MG63 (cell line): ENCODE measurements around the gene ATP6V1B1. TPM values are rescaled to one million over a fixed set of nuclear protein-coding genes. Genes with fewer than 3 reads are reported as not detected.

Source experiments
- DNase-seq: peaks from one replicate; pipeline ENCODE4 v3.0.0-alpha.2; 2020
- H3K27me3 ChIP-seq: fragments of 250-450 bp; sonication (Bioruptor Pico); 2 replicates; pipeline ENCODE4 v1.5.1; 2020; ENCODE audit warnings: mild to moderate bottlenecking, moderate library complexity
- H3K36me3 ChIP-seq: fragments of 250-450 bp; sonication (Bioruptor Pico); 2 replicates; pipeline ENCODE4 v1.5.1; 2020; ENCODE audit warnings: mild to moderate bottlenecking, moderate library complexity
- H3K4me3 ChIP-seq: fragments of 250-450 bp; sonication (Bioruptor Pico); 2 replicates; pipeline ENCODE4 v1.5.1; 2020; ENCODE audit warnings: mild to moderate bottlenecking, moderate library complexity
- H3K9me3 ChIP-seq: fragments of 250-450 bp; sonication (Bioruptor Pico); 2 replicates; pipeline ENCODE4 v1.5.1; 2020; ENCODE audit warnings: mild to moderate bottlenecking, moderate library complexity
- total RNA-seq: library from RNA; depleted of rRNA; stranded (reverse); fragments of >200 nt; shearing (Covaris generic); gene quantifications from 2 replicates; pipeline ENCODE4 v1.2.3, GENCODE V29; 2014; ENCODE audit warnings: low replicate concordance

Gene ATP6V1B1
- total RNA-seq, 1 experiment from 2014 or later = not detected

DNA sequence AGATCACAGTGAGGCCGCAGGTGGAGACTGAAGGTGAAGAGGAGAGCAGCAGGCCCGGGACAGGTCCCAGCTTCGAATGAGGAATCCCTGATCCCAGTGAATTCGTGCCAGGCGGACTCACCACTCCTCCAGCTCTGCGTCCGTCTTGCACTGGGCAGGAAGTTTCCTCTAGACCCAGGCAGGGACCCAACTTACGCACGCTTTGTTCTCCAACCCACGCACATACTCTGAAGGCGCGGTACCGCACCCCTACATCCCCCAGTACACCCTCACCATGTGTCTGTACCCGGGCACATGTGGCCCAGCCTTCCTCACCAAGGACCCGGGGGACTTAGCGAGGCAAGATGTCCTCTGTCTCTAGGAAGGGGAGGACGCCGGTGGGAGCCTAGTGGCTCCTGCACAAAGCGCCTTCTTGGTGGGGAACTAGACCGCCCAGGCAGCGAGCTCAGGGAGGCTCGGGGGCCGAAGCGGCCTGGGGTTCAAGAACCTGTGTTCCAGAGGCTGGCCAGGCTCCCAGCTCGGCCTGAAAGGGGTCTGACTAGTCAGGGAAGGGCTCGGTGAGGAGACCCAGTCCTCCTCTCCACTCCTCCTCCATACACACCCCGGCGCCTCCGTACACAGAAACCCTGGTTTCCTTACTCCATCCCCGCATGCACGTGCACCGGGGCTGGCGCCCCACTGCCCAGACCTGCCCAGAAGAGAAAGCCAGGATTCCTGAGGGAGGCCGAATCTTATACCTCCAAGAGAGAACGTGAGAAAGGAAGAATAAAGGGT, 38.3 kb upstream of the ATP6V1B1 start:
- DNase-seq = no peak
- H3K36me3 ChIP-seq = no peaks in the 10 kb centered on the region
- no peak overlapping the region for H3K4me3 ChIP-seq

DNA sequence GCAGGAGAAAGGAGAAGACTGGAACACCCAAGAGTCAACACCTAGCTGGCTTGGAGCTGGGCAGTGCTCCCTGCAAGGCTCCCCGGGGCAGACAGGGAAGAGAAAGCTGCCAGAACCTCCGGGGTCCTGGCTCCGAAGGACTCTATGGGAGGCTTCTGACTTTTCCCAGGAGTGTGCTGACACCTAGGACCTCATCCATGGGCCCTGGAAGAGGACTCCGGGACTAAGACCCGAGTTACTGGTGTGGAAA, 37.8 kb upstream of the ATP6V1B1 start:
- H3K27me3 ChIP-seq = no peaks in the 10 kb centered on the region
- H3K36me3 ChIP-seq = no peaks in the 10 kb centered on the region
- DNase-seq = no peak
- H3K4me3 ChIP-seq = no peak overlapping the region
- H3K9me3 ChIP-seq = no peaks in the 10 kb centered on the region

More for the DNA sequence above, 38.3 kb upstream of the ATP6V1B1 start:
- no peaks in the 10 kb centered on the region for H3K27me3 ChIP-seq
- H3K9me3 ChIP-seq = no peaks in the 10 kb centered on the region

DNA sequence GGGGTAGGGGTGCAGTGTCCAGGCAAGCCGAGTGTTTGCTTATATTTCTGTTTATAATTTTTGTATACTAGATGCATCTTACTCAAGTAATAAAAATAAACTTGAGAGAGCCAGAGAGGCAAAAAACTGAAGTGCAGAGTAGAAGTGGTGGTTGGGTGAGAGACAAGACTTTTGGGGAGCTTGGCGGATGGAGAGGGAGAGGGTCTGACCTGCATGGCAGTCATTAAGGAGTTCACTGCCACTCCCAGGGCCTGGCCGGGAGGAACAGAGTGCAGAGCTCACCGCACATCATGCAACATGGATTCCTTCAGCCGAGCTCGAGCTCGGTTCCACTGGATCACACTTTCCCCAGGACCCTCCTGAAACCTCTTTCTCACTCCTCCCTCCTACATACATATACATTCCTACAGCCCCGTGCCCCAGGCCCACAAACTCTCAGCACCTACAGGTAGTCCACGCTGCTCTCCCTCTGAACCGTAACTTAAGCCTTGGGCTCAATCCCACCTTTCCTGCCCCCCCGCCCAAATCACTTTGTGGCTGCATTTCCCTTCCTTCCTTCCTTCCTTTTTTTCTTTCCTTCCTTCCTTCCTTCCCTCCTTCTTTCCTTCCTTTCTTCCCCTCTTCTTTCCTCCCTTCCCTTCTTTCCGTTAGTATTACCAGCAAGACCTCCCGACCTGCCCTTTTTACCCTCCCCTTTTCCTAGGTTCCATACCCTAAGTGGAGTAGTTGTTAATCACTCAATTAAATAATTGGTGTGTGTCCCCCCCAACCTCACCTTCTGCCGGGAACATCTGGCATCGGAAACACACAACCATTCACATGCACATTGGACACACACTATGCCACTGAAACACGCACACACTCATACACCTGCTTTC, 37.1 kb upstream of the ATP6V1B1 start:
- no peaks in the 10 kb centered on the region for H3K27me3 ChIP-seq
- no peaks in the 10 kb centered on the region; the same call in 1 of the 2 replicates for H3K36me3 ChIP-seq
- H3K4me3 ChIP-seq = no peak overlapping the region
- DNase-seq = no peak
- H3K9me3 ChIP-seq = no peaks in the 10 kb centered on the region

GRCh38 chr2:70901227-70902066, 34.3 kb upstream of the ATP6V1B1 start:
- H3K36me3 ChIP-seq = no peaks in the 10 kb centered on the region; the same call in 1 of the 2 replicates
- H3K27me3 ChIP-seq = no peaks in the 10 kb centered on the region
- DNase-seq = peak; percentile 56
- peak overlapping the region; percentile 63 for H3K4me3 ChIP-seq
- H3K9me3 ChIP-seq = no peaks in the 10 kb centered on the region

GRCh38 chr2:70902067-70902442, 33.6 kb upstream of the ATP6V1B1 start:
- no peaks in the 10 kb centered on the region for H3K27me3 ChIP-seq
- DNase-seq = no peak
- no peaks in the 10 kb centered on the region; the same call in 1 of the 2 replicates for H3K36me3 ChIP-seq
- H3K9me3 ChIP-seq = no peaks in the 10 kb centered on the region
- H3K4me3 ChIP-seq = peak overlapping the region; percentile 63

DNA sequence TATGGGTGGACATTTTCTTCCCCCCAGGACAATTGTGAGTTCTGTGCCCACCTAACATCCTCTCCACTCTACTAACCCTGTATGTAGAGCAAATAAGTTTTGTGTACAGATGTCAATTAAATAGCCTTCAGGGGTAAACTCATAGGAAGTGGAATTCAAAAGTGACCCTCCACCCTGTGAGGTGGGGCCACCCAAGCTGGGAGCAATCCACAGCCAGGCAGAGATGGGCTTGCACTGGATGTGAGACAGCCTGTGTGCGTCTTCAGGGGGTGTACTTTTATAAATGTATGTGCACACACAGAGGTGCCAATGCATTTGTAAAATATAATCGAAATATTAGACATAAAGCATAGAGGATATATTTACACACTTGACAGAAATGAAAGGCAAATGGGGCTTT, 33.1 kb upstream of the ATP6V1B1 start:
- no peaks in the 10 kb centered on the region for H3K9me3 ChIP-seq
- H3K27me3 ChIP-seq = no peaks in the 10 kb centered on the region
- no peak overlapping the region for H3K4me3 ChIP-seq
- no peaks in the 10 kb centered on the region; the same call in 1 of the 2 replicates for H3K36me3 ChIP-seq
- DNase-seq = no peak

DNA sequence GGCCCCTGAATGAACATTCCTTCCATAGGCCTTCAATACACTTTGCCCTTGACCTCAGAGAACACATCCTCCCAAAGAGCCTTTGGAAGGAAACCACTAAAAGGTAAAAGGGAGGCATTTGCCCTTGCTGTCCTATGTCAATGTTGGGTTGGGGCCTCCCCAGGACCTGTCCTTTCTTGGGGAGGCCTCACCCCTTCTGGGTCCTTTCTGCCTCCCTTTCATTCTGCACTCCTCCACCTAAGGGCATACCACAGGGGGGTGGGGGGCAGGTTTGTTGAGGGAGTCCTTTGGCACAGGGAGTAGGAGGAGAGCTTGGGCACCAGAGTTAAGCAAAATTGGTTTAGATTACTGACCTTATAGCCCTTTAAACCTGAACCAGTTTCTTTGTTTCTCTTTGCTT, 32.5 kb upstream of the ATP6V1B1 start:
- Histone ChIP-seq H3K36me3 (no peaks in the 10 kb centered on the region; the same call in 1 of the 2 replicates), H3K27me3 (no peaks in the 10 kb centered on the region), H3K9me3 (no peaks in the 10 kb centered on the region), H3K4me3 (no peak overlapping the region)
- DNase-seq = no peak

GRCh38 chr2:70903641-70904340, 31.9 kb upstream of the ATP6V1B1 start:
- no peak for DNase-seq
- Histone ChIP-seq H3K4me3 (no peak overlapping the region), H3K27me3 (no peaks in the 10 kb centered on the region)

DNA sequence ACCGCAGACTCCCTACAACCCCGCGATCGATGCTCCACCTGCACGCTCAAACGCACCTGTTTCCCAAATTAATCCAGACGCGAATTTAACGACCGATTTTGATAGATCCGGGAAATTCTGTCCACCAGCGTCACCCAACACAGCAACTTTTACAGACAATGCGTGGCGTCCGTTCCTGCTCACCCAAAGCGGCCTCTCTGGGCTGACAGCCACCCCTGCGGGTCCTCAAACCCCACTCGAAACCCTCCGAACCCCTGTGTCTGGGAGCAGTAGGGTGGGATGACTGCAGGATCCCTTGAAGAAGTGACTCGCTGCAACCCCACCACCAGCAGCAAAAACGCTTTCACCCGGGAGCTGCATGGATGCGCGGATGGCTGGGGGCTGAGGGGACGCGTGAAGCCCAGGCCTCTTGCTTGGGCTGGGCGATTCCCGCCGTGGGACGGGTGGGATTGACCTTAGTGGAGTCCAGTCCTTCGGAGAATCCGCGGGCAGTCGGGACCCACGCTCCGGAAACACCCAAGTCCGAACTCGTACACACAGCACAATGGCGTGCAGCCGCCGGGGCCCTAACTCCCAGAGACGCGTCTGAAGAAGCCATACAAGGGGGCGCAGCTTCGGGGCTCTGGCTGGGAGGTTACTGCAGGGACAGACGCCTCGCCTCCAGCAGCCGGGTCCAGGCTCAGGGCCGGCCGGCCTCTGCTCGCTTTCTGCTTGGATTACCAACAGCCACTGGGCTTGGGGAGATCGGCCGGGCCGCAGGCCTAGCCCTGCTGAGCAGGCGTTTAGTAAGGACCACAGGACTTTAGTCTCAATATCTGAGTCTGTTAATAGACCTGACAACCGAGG, 31.1 kb upstream of the ATP6V1B1 start:
- no peak for DNase-seq
- Histone ChIP-seq H3K36me3 (no peaks in the 10 kb centered on the region; the same call in 1 of the 2 replicates), H3K4me3 (no peak overlapping the region), H3K27me3 (no peaks in the 10 kb centered on the region), H3K9me3 (no peaks in the 10 kb centered on the region)

More at GRCh38 chr2:70903641-70904340, 31.9 kb upstream of the ATP6V1B1 start:
- Histone ChIP-seq H3K36me3 (no peaks in the 10 kb centered on the region; the same call in 1 of the 2 replicates), H3K9me3 (no peaks in the 10 kb centered on the region)

DNA sequence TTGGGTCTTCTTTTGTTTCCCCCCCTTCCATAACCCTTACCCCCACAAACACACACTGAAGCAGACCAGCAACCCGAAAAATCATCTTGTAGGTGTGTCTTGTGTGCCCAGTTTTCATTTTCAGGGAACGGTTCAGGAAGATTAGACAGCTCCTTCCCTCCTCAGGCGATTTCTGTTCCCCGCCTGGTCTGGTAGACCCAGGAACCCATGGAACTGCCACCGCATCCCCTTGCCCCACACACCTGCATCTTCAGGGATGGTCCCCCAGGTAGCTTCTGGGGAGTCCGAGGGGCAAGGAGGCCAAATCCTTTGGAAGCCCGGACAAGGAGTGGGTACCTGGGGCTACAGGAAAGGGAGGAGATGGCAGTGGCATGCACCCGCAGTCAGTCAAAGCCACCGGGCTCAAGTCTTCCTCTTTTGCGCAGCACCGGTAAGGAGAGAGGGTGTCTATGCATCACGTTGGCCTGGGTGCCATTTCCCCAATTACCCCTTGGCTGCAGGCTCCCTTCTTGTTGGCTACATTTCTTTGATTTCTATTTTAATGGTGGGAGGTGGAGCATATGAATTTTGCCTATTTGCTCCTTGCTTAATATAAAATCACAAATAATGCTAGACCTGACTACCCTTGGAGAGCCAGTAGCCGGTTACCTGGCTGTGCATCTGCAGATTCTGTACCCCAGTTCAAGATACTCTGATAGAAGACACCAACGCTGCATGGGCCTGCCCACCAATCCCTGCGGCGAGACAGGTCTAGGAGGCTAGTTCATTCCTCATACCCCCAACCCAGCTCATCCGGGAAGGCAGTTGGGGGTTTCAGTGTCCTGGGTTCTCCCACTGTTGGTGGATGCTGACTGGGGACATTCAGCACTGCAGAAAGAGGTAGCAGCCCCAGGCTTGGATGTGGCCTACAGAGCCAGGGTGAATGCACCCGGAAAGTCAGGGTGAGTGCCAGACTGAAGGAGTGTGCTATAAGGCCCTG, 30.0 kb upstream of the ATP6V1B1 start:
- no peak overlapping the region for H3K4me3 ChIP-seq
- H3K27me3 ChIP-seq = no peaks in the 10 kb centered on the region
- no peaks in the 10 kb centered on the region for H3K9me3 ChIP-seq
- H3K36me3 ChIP-seq = no peaks in the 10 kb centered on the region; the same call in none of the 2 replicates
- DNase-seq = no peak

DNA sequence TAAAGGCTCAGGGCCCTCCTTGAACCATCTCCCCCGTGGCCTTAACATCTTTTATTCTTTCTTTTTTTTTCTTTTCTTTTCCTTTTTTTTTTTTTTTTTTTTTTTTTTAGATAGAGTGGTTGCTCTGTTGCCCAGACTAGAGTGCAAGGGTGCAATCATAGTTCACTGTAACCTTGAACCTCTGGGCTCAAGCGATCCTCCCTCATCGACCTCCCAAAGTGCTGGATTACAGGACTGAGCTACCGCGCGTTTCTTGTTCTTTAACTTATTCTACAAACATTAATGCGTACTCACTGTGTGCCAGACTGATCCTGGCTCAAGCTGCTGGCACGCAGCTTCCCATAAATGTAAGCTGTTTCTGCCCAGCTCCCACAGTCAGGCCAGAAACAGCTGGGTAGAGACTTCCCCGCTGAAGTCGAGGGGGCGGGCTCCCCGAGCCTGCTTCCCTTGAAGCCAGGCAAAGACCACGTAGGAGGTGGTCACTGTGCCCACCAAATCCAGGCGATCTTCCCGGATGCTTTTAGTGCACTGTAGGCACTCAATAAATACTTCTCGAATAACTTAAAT, 29.2 kb upstream of the ATP6V1B1 start:
- no peaks in the 10 kb centered on the region for H3K9me3 ChIP-seq
- peak; percentile 84 for DNase-seq
- H3K4me3 ChIP-seq = peak overlapping the region; percentile 50
- H3K36me3 ChIP-seq = no peaks in the 10 kb centered on the region; the same call in none of the 2 replicates
- no peaks in the 10 kb centered on the region for H3K27me3 ChIP-seq

- Histone ChIP-seq H3K4me3 (peak overlapping the region; percentile 50), H3K27me3 (no peaks in the 10 kb centered on the region), H3K36me3 (no peaks in the 10 kb centered on the region; the same call in none of the 2 replicates), H3K9me3 (no peaks in the 10 kb centered on the region)
- DNase-seq = peak; percentile 56
These were observed 28.3 kb upstream of the ATP6V1B1 start for GRCh38 chr2:70907130-70908057.

GRCh38 chr2:70916291-70916690, 19.4 kb upstream of the ATP6V1B1 start:
- H3K4me3 ChIP-seq = no peak overlapping the region
- H3K27me3 ChIP-seq = no peaks in the 10 kb centered on the region
- no peaks in the 10 kb centered on the region for H3K9me3 ChIP-seq
- DNase-seq = no peak
- H3K36me3 ChIP-seq = no peaks in the 10 kb centered on the region
